Measurements from ENCODE around the gene IGLL1.
"Not testable (repeated sequence)": the region's sequence is repeated elsewhere in the genome, so short reads cannot be mapped to it uniquely, and the experiment has no call there.

The IGLL1 gene

DNA sequence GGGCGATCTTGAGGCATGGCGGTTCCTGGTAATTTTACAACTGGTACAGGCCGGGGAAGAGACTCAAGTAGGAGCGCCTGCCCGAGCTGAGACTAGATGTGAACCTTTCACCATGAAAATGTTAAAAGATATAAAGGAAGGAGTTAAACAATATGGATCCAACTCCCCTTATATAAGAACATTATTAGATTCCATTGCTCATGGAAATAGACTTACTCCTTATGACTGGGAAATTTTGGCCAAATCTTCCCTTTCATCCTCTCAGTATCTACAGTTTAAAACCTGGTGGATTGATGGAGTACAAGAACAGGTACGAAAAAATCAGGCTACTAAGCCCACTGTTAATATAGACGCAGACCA lies 40.3 kb downstream of the IGLL1 start:
- ATAC-seq, result not testable (repeated sequence)

DNA sequence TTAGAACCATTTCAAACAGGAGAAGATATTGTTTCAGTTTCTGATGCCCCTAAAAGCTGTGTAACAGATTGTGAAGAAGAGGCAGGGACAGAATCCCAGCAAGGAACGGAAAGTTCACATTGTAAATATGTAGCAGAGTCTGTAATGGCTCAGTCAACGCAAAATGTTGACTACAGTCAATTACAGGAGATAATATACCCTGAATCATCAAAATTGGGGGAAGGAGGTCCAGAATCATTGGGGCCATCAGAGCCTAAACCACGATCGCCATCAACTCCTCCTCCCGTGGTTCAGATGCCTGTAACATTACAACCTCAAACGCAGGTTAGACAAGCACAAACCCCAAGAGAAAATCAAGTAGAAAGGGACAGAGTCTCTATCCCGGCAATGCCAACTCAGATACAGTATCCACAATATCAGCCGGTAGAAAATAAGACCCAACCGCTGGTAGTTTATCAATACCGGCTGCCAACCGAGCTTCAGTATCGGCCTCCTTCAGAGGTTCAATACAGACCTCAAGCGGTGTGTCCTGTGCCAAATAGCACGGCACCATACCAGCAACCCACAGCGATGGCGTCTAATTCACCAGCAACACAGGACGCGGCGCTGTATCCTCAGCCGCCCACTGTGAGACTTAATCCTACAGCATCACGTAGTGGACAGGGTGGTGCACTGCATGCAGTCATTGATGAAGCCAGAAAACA lies 40.8 kb downstream of the IGLL1 start:
- peak; percentile 97 to 99 for ATAC-seq

DNA sequence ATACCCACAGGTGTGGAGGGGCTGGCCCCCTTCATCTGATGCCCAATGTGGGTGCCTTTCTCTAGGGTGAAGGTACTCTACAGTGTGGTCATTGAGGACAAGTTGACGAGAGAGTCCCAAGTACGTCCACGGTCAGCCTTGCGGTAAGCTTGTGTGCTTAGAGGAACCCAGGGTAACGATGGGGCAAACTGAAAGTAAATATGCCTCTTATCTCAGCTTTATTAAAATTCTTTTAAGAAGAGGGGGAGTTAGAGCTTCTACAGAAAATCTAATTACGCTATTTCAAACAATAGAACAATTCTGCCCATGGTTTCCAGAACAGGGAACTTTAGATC lies 41.4 kb downstream of the IGLL1 start:
- ATAC-seq, result not testable (repeated sequence)

DNA sequence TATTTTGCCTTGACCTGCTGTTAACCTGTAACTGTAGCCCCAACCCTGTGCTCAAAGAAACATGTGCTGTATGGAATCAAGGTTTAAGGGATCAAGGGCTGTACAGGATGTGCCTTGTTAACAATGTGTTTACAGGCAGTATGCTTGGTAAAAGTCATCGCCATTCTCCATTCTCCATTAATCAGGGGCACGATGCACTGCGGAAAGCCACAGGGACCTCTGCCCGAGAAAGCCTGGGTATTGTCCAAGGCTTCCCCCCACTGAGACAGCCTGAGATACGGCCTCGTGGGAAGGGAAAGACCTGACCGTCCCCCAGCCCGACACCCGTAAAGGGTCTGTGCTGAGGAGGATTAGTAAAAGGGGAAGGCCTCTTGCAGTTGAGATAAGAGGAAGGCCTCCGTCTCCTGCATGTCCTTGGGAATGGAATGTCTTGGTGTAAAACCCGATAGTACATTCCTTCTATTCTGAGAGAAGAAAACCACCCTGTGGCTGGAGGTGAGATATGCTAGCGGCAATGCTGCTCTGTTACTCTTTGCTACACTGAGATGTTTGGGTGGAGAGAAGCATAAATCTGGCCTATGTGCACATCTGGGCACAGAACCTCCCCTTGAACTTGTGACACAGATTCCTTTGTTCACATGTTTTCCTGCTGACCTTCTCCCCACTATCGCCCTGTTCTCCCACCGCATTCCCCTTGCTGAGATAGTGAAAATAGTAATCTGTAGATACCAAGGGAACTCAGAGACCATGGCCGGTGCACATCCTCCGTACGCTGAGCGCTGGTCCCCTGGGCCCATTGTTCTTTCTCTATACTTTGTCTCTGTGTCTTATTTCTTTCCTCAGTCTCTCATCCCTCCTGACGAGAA lies 42.0 kb downstream of the IGLL1 start:
- not testable (repeated sequence) for ATAC-seq

DNA sequence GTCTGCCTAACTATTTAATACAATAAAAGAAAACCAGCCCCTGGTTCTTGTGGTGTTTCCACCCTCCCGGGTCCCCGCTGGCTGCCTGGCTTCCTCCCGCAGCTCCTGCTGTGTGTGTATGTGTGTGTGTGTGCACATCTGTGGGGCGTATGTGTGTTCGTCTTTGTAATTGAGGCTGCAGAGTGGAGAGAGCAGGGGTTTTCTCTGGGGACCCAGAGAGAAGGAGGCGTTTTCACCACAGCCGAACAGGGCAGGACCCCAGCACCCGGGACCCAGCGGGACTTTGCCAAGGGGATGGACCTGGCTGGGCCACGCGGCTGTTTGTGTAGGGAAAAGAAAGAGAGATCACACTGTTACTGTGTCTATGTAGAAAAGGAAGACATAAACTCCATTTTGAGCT lies 42.7 kb downstream of the IGLL1 start:
- no peak for ATAC-seq

DNA sequence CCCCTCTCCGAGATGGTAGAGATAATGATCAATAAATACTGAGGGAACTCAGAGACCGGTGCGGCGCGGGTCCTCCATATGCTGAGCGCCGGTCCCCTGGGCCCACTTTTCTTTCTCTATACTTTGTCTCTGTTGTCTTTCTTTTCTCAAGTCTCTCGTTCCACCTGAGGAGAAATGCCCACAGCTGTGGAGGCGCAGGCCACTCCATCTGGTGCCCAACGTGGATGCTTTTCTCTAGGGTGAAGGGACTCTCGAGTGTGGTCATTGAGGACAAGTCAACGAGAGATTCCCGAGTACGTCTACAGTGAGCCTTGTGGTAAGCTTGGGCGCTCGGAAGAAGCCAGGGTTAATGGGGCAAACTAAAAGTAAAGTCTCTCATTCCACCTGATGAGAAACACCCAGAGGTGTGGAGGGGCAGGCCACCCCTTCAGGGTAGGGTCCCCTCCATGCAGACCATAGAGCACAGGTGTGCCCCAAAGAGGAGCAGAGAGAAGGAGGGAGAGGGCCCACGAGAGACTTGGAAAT lies 43.2 kb downstream of the IGLL1 start:
- no peak for ATAC-seq

DNA sequence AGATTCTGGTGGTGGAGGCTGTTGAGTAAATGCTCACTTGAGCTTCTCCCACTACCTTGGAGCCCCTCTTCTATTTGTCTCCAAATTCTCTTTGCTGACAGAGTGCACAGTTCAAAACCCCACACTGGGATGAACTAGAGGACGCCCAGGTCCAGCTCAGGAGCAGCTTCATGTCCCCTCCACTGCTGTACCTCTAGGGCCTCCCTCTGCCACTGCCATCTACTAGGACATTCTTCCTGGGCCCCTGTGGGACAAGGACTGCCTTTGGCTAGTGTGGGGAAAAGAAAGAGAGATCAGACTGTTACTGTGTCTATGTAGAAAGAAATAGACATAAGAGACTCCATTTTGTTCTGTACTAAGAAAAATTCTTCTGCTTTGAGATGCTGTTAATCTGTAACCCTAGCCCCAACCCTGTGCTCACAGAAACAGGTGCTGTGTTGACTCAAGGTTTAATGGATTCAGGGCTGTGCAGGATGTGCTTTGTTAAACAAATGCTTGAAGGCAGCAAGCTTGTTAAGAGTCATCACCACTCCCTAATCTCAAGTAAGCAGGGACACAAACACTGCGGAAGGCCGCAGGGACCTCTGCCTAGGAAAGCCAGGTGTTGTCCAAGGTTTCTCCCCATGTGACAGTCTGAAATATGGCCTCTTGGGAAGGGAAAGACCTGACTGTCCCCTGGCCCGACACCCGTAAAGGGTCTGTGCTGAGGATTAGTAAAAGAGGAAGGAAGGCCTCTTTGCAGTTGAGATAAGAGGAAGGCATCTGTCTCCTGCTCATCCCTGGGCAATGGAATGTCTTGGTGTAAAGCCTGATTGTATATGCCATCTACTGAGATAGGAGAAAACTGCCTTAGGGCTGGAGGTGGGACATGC lies 44.1 kb downstream of the IGLL1 start:
- ATAC-seq, result not testable (repeated sequence)

DNA sequence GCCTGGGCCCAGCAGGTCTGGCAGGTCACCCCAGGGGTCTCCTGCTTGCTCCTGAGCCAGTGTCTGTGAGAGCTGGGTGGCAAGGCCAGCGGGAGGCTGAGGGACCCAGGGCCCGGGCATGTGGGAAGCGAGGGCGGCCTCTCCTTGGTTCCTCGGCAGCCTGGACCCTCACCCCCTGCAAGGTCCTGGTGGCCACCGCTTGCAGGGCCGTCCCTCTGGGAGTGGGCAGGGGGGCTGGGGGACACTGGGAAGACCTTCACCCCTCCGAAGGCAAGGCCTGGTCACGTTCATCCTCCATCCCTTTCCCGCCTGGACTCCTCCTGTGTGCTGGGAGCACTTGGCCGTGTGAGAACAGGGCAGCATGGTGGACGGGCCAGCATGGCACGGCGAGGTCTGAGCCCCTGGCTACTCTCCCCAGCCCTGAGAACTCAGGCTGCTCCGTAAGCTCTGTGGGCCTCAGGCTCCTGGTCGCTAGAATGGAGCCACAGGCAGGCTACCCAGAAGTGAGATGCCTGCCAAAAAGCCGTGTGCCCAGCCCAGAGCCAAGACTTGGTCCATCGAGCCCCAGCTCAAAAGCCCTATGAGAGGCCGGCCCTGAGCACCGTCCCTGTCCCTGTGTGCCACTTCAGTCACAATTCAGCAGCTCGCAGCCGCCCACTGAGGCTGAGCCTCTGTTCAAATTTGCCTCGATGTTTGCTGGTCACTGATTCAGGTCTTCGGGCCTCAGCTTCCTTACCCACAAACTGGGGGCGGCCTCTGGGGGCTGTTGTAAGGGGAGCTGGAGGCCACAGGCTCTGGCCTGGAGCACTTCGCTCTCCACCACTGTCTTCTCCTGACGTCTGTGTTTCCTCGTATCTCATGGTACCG lies 45.0 kb downstream of the IGLL1 start:
- ATAC-seq, result no peak

DNA sequence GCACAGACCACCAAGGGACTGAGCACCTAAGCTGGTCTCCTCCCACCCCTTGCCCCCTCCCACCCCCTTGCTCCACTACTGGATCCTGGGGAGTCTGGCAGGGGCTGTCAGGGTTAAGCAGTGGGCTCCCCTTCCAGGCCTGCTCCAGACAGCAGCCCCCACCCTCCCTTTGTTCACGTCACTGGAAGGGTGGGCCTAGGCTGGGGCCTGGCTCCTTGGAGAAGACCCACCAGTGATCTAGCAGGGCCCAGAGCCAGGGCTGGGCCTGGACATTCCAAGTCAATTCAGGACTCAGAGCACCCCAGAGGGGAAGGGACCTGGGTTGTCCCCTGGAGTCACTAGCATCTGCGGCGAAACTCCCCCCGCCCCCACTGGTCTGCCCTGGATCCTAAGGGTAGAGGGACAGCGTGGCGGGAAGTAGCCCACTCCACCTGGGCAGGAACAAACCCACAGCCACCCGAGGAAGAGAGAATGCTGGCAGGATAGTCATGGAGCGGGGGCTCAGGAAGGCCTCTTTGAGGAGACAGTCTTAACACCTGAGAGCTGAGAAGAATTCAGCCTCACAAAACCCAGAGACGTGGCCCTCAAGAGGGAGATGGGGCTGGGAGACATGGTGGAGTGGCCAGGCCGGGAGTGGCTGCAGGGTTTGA lies 45.8 kb downstream of the IGLL1 start:
- ATAC-seq, result no peak

DNA sequence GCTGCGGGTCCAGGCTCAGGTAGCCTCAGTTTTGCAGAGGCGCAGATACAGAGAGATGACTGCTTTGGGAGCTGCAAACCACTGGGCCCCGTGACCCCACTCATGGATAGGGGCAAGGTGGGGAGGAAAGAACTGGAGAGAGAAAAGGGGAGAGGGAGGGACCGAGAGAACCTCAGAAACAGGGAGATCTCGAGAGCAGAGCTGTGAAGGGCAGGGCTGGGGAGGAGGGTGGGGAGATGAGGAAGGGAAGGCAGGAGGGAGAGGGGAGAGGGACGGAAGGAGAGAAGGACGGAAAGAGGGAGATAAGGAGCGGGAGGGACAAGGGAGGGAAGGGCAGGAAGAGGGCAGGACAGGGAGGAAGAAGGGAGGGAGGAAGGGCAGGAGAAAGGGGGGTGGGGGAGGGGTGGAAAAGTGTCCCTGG lies 46.3 kb downstream of the IGLL1 start:
- ATAC-seq, result no peak

DNA sequence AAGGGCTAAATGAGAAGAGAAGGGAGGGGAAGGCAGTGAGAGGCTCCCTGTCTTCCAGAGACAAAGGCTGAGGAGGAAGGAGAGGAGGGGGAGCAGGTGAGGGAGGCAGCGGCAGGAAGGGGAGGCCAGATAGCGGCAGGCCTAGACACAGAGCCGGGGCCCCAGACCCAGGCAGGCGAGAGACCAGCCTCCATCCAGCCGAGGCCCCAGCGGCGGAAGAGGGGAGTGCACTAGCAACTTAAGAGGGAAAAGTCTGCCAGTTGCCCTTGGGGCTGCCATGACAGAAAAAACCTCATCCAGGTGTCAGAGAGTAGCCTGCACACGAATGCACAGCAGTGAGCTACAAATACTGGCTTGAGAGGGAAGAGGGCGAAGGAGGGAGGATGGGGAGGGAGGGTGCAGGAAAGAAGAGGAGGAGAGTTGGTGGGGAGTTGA lies 46.7 kb downstream of the IGLL1 start:
- peak; percentile 35 to 37 for ATAC-seq

DNA sequence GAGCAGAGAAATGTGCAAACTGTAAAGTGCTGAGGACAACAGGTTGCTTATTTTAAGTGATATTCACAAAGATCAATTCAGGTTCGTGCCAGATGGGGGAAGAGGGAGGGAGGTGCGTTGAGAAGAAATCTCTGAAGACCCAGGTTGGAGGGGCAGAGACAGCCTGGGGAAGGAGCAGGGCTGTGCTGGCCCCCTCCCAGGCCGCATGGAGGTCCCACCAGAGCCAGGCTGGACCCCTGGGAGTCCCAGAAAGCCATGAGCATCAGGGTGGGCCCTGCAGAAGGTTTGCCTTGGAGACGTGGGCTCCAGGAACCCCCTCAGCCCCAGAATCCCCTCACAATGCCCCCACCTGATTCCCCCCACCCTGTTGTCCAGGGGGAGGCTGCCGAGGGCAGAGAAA lies 47.4 kb downstream of the IGLL1 start:
- no peak for ATAC-seq

DNA sequence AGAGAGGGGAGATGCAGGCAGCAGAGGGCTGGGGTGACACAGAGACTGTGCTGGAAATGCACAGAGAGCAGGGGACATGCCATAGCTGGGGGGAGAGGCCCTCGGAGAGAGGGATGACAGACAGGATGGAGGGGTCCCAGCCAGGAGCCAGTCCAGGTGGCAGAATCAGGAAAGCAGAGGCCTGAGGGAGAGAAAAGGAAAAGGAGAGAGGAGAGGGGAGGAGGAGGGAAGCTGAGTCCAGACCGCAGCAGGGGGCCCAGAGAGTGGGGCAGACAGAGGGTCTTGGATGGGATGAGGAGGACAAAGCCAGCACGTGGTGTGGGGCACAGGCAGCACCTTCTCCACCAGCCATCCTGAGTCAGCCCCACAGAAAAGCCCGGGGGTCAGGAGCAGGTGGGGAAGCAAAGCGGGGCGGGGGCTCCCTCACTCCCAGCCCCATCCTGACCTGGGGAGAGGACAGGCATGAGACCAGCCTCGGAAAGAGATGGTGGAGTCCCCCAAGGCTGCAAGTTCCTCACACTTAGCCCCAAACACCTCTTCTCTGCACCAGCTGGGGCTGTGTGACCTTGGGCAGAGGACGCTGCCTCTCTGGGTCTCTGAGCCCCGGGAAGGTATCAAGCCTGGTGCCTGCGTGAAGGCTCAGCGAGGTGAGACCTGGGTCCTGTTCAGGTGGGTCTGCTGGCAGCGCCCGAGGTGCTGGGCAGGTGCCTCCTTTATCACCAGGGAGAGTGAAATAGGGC lies 48.0 kb downstream of the IGLL1 start:
- no peak for ATAC-seq

DNA sequence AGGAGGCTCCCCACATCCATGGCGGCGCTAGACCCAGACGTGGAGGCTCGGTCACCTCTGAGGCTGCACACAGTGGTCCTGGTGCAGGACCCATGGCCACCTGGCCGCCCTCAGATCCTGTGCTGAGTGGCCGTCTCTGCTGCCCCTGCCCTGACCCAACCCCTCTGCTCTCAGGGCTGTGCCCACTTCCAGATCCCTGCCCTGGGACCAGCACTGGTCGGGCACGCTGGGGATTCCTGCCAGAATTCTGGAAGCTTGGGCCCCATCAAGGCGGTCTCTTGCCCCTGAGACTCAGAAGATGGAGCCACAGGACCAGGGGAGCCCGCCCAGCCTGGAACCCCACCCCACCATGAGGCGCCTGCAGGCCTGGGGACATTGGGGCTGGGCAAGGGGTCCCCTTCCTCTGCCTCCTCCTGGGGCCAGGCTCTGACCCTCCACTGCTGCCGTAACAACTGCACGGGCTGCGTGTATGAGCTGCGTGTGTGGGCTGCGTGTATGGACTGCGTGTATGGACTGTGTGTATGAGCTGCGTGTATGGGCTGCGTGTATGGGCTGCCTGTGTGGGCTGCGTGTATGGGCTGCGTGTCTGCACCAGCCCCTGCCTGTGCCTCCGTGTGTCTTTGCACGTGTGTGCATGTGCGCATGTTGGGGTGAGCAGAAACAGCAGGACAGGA lies 48.7 kb downstream of the IGLL1 start:
- ATAC-seq, result no peak

DNA sequence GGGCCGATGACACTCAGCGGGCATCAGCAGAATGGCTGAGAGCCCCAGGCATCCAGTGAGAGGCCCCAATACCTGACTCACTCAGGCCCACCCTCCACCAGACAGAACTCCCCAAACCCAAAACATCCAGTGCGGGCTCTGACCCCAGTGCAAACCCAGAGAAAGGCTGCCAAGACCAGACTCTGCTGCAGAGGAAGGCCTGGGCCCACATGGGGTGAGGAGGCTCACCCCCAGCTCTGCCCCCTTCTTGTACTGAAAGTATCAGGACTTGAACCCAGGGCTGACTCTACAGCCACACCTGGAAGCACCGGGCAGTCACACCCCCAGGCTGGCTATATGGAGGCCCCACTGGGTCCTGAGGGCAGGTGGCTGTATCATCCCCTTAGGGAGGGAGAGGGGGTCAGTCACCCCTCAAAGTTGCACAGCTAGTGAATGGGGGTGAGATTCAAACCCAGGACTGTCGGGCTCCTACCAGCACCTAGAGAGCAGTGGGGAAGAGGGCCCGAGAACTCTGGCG lies 49.3 kb downstream of the IGLL1 start:
- ATAC-seq, result no peak

DNA sequence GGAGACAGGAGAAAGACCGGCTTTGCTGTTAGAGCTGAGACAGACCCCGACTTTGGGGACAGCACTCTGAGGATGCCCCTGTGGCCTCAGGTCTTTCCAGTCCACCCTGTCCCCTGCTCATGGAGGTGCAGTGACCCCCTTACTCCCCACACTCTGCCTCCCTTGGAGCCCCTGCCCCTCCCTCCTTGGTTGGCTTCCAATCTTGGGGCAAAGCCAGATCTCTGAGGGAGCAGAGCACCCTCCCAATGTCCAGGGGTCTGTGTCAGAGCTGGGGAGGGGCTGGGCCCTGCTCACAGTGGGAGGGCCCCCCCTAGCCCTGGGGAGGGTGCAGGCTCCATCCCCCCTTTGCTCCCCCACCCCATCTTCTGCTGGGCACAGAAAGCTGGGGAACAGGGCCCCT lies 50.0 kb downstream of the IGLL1 start:
- no peak for ATAC-seq

DNA sequence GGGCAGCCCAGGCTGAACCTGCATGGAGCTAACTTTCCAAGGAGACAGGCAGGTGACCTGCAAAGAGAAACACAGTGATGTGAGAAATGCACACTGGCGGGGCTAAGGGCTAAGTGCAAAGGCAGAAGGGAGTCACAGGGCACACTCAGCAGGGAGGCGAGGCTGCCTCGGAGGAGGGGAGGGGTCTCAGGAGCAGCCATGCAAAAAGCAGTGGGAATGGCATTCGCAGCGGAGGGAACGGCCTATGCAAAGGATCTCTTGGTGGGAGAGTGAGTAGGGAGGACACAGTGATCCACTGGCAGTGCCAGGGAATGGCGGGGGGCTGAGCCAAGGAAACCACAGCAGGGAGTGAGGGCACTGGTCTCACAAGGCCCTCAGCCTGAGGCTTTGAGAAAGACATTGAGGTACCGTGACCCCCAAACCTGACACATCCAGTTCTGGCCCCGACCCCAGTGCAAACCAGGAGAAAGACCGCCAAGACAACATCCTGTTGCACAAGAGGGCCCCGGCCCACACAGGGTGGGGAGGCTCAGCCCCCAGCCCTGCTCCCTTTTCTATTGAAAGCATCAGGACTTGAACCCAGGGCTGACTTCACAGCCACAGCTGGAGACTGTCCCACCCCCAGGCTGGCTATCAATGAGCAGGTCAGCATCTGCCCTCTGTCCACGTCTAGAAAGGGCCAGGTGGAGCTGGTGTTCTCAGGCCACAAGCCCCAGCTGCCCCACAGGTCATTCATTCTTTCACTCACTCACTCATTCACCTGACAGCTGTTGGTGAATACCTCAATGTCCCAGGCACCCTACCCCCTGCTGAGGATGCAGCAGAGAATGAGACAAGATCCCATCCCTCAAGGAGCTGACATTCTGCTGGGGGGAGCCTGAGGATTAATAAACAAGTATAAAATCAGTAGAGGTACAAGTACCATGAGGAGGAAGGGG lies 50.7 kb downstream of the IGLL1 start:
- ATAC-seq, result no peak

DNA sequence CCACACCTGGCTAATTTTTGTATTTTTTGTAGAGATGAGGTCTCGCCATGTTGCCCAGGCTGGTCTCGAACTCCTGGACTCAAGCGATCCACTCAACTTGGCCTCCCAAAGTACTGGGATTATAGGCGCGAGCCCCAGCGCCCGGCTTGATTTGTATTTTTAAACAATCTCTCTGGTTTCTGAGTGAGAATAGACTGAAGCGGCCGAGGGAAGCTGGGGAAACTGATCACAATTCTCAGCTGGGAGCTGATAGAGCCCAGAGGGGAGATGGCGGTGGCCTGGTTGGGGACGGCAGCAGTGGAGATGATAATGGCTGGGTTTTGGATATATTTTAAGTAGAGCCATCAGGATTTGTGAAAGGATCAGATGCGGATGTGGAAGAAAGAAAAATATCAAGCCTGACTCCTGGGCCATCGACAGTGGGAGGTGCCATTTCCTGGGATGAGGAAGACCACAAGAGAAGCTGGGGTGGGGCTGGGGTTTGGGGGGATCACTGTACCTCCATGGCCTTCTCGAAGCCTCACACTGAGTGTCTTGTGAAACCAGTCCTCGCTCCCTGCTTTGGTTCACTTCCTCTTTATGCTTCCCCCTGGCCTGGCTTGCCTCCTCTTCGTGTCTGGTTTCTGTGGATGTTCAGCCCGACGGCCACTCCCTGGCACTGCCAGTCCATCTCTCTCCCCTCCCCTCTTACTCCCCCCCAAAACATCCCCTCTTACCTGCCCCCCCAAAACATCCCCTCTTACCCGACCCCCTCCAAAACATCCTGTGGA lies 51.9 kb downstream of the IGLL1 start:
- ATAC-seq, result no peak

Data from activated CD4-positive, CD25-positive, alpha-beta regulatory T cell treated with anti-CD3 and anti-CD28 coated beads, Interleukin-2, amount 50 U/mL, for 24 hours (primary cell).